H9 (cell line): ENCODE measurements around the gene DEPDC5. TPM values are rescaled to one million over a fixed set of nuclear protein-coding genes. Genes with fewer than 3 reads are reported as not detected.

ENCODE experiments used
- DNase-seq: peaks from one replicate; pipeline ENCODE4 v3.0.0-alpha.2; 2017
- H2AFZ ChIP-seq: one replicate; pipeline ENCODE4 v1.6.1; 2013; ENCODE audit warnings: mild to moderate bottlenecking, low read length, control low read depth, moderate library complexity
- H2AK5ac ChIP-seq: 2 replicates; pipeline ENCODE4 v1.6.1; 2013; ENCODE audit warnings: low read length, control low read depth, mixed read lengths; ENCODE audit not compliant: insufficient read length
- H2BK120ac ChIP-seq: one replicate; pipeline ENCODE4 v1.6.1; 2013; ENCODE audit warnings: low read depth, mild to moderate bottlenecking, low read length, control low read depth, inconsistent platforms; ENCODE audit not compliant: poor library complexity, severe bottlenecking
- H2BK12ac ChIP-seq: 2 replicates; pipeline ENCODE4 v1.6.1; 2013; ENCODE audit warnings: low read length, control low read depth, mixed read lengths, low read depth; ENCODE audit not compliant: insufficient read length
- H2BK15ac ChIP-seq: 2 replicates; pipeline ENCODE4 v1.6.1; 2013; ENCODE audit warnings: low read depth, low read length, control low read depth
- H2BK20ac ChIP-seq: one replicate; pipeline ENCODE4 v1.6.1; 2013; ENCODE audit warnings: low read depth, mild to moderate bottlenecking, low read length, control low read depth, inconsistent platforms; ENCODE audit not compliant: poor library complexity, severe bottlenecking
- H2BK5ac ChIP-seq: 2 replicates; pipeline ENCODE4 v1.6.1; 2013; ENCODE audit warnings: low read length, control low read depth, mixed read lengths; ENCODE audit not compliant: insufficient read length
- H3K14ac ChIP-seq: 2 replicates; pipeline ENCODE4 v1.6.1; 2013; ENCODE audit warnings: low read length, control low read depth; ENCODE audit not compliant: insufficient read depth
- H3K18ac ChIP-seq: 2 replicates; pipeline ENCODE4 v1.6.1; 2013; ENCODE audit warnings: low read depth, mild to moderate bottlenecking, mixed read lengths, low read length, control low read depth; ENCODE audit not compliant: insufficient read length
- H3K23ac ChIP-seq: 2 replicates; pipeline ENCODE4 v1.6.1; 2013; ENCODE audit warnings: low read length, control low read depth, mixed read lengths, low read depth; ENCODE audit not compliant: insufficient read length
- H3K23me2 ChIP-seq: 2 replicates; pipeline ENCODE4 v1.6.1; 2013; ENCODE audit warnings: low read depth, mild to moderate bottlenecking, mixed read lengths, low read length, control low read depth; ENCODE audit not compliant: insufficient read length, poor library complexity, severe bottlenecking
- H3K27ac ChIP-seq: 2 replicates; pipeline ENCODE4 v1.5.1; 2013; ENCODE audit warnings: low read length, control low read depth, mixed read lengths, low read depth; ENCODE audit not compliant: insufficient read length
- H3K27me3 ChIP-seq: 2 replicates; pipeline ENCODE4 v1.6.1; 2013; ENCODE audit warnings: low read length, control low read depth, inconsistent platforms; ENCODE audit not compliant: insufficient read depth
- H3K4ac ChIP-seq: 2 replicates; pipeline ENCODE4 v1.6.1; 2013; ENCODE audit warnings: low read depth, mild to moderate bottlenecking, control low read depth, inconsistent platforms, low read length, moderate library complexity
- H3K4me1 ChIP-seq: 2 replicates; pipeline ENCODE4 v1.6.1; 2013; ENCODE audit warnings: low read length, control low read depth, inconsistent platforms; ENCODE audit not compliant: insufficient read depth
- H3K4me2 ChIP-seq: 2 replicates; pipeline ENCODE4 v1.6.1; 2013; ENCODE audit warnings: low read length, control low read depth, mixed read lengths; ENCODE audit not compliant: insufficient read length, insufficient read depth
- H3K56ac ChIP-seq: 2 replicates; pipeline ENCODE4 v1.6.1; 2013; ENCODE audit warnings: low read depth, mild to moderate bottlenecking, mixed read lengths, low read length, control low read depth; ENCODE audit not compliant: insufficient read length
- H3K79me1 ChIP-seq: 2 replicates; pipeline ENCODE4 v1.6.1; 2013; ENCODE audit warnings: low read depth, mild to moderate bottlenecking, moderate library complexity, low read length, control low read depth, inconsistent platforms; ENCODE audit not compliant: insufficient read depth, poor library complexity, severe bottlenecking
- H3K79me2 ChIP-seq: 2 replicates; pipeline ENCODE4 v1.6.1; 2013; ENCODE audit warnings: low read length, control low read depth, inconsistent platforms; ENCODE audit not compliant: insufficient read depth
- H3K9ac ChIP-seq: 2 replicates; pipeline ENCODE4 v1.6.1; 2013; ENCODE audit warnings: low read length, control low read depth, mixed read lengths; ENCODE audit not compliant: insufficient read length; ENCODE audit errors: extremely low read depth
- H3K9me3 ChIP-seq: one replicate; pipeline ENCODE4 v1.6.1; 2013; ENCODE audit warnings: low read depth, low read length, inconsistent platforms; ENCODE audit not compliant: control insufficient read depth
- H3T11ph ChIP-seq: one replicate; pipeline ENCODE4 v1.6.1; 2013; ENCODE audit warnings: mild to moderate bottlenecking, low read length, control low read depth, inconsistent platforms
- H4K20me1 ChIP-seq: one replicate; pipeline ENCODE4 v1.6.1; 2013; ENCODE audit not compliant: control insufficient read depth, insufficient read length, insufficient read depth
- H4K5ac ChIP-seq: 2 replicates; pipeline ENCODE4 v1.6.1; 2013; ENCODE audit warnings: low read depth, mild to moderate bottlenecking, mixed read lengths, low read length, control low read depth; ENCODE audit not compliant: insufficient read length
- H4K8ac ChIP-seq: replicated peaks from 2 replicates; pipeline ENCODE4 v1.6.1; 2013; ENCODE audit warnings: low read length, control low read depth, mixed read lengths, low read depth; ENCODE audit not compliant: insufficient read length
- H4K91ac ChIP-seq: 2 replicates; pipeline ENCODE4 v1.6.1; 2013; ENCODE audit warnings: low read depth, mild to moderate bottlenecking, moderate library complexity, mixed read lengths, low read length, control low read depth; ENCODE audit not compliant: insufficient read length
- H3K27ac Mint-ChIP-seq, 3 experiments: 2 replicates in 2 of 3; 3 replicates in 1 of 3; pipeline ENCODE4 v1.8.0; 2020 to 2021; ENCODE audit warnings: mixed read lengths in 3 of 3, mild to moderate bottlenecking in 1 of 3, moderate library complexity in 1 of 3
- H3K27me3 Mint-ChIP-seq: 2 replicates; pipeline ENCODE4 v1.8.0; 2021; ENCODE audit warnings: low read depth, mild to moderate bottlenecking, moderate library complexity, mixed read lengths
- H3K36me3 Mint-ChIP-seq, 3 experiments: 2 replicates in 2 of 3; 3 replicates in 1 of 3; pipeline ENCODE4 v1.8.0; 2020 to 2021; ENCODE audit warnings: low read depth in 3 of 3, mixed read lengths in 3 of 3; ENCODE audit not compliant: insufficient read depth in 1 of 3
- H3K4me1 Mint-ChIP-seq, 2 experiments: 2 replicates each; pipeline ENCODE4 v1.8.0; 2020; ENCODE audit warnings: mixed read lengths in 2 of 2
- H3K4me3 Mint-ChIP-seq, 2 experiments: 2 replicates in 1 of 2; 3 replicates in 1 of 2; pipeline ENCODE4 v1.8.0; 2020 to 2021; ENCODE audit warnings: mild to moderate bottlenecking in 2 of 2, mixed read lengths in 2 of 2, moderate library complexity in 1 of 2
- H3K9me3 Mint-ChIP-seq, 2 experiments: 2 replicates in 1 of 2; 3 replicates in 1 of 2; pipeline ENCODE4 v1.8.0; 2020; ENCODE audit warnings: mild to moderate bottlenecking in 2 of 2, mixed read lengths in 2 of 2, moderate library complexity in 1 of 2
- WGBS: extraction: QIAGEN DNeasy Blood & Tissue Kit; methylation state at CpG from one replicate; pipeline ENCODE4 v1.1.7; 2013; ENCODE audit warnings: missing lambda C conversion rate, low lambda C conversion rate, mixed read lengths; ENCODE audit not compliant: insufficient read length; ENCODE audit errors: extremely low coverage; 5-methylcytosine and 5-hydroxymethylcytosine counted together
- total RNA-seq: library from RNA; stranded (reverse); gene quantifications from 2 replicates; pipeline ENCODE4 v1.2.1, GENCODE V29; 2021
- TF ChIP-seq, protein P1 (sequence below): fragments of 200-600 bp; sonication (generic); conservative IDR thresholded peaks from 3 replicates; pipeline ENCODE4 v1.8.0; 2021; ENCODE audit warnings: antibody characterized with exemption, mild to moderate bottlenecking

Gene DEPDC5
- total RNA-seq, 1 experiment from 2014 or later = 29.2 TPM

DNA sequence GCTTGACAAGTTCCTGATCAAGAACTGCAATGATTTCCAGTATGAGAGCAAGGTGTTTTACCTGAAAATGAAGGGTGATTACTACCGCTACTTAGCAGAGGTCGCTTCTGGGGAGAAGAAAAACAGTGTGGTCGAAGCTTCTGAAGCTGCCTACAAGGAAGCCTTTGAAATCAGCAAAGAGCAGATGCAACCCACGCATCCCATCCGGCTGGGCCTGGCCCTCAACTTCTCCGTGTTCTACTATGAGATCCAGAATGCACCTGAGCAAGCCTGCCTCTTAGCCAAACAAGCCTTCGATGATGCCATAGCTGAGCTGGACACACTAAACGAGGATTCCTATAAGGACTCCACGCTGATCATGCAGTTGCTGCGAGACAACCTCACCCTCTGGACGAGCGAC is 202.5 kb downstream of the DEPDC5 start:
- no peak for DNase-seq
- H3K79me1 ChIP-seq = peaks cover 16% of the 10 kb centered on the region
- no peaks in the 10 kb centered on the region for H3K27me3 Mint-ChIP-seq
- H3K9me3 Mint-ChIP-seq = no peaks in the 10 kb centered on the region
- no peak overlapping the region for H3K4ac ChIP-seq
- H3K4me3 Mint-ChIP-seq = no peak overlapping the region
- H4K91ac ChIP-seq = no peak overlapping the region
- no peak overlapping the region for H3K4me2 ChIP-seq
- H3K18ac ChIP-seq = no peak overlapping the region
- H2AK5ac ChIP-seq = no peak overlapping the region
- H3K27ac Mint-ChIP-seq = peak overlapping the region in 2 of 3 experiments; percentile 0 to 50; a peak in 3 of 7 replicates
- no peak overlapping the region for H2BK5ac ChIP-seq
- no peak overlapping the region for H3K9ac ChIP-seq
- H3K56ac ChIP-seq = no peak overlapping the region
- no peak overlapping the region for H2AFZ ChIP-seq
- no peak overlapping the region for H4K5ac ChIP-seq
- no peaks in the 10 kb centered on the region for H3K23me2 ChIP-seq
- H3K36me3 Mint-ChIP-seq = peaks cover 28 to 43% (median 41%) of the 10 kb centered on the region in 3 experiments
- peaks cover 24% of the 10 kb centered on the region; the same call in 1 of the 2 replicates for H3K79me2 ChIP-seq
- H3K4me1 Mint-ChIP-seq = peaks cover 50 to 57% of the 10 kb centered on the region in 2 experiments
- no peak overlapping the region for H2BK120ac ChIP-seq
- H3T11ph ChIP-seq = no peak overlapping the region
- no peak overlapping the region for H3K14ac ChIP-seq
- TF ChIP-seq, protein P1, sequence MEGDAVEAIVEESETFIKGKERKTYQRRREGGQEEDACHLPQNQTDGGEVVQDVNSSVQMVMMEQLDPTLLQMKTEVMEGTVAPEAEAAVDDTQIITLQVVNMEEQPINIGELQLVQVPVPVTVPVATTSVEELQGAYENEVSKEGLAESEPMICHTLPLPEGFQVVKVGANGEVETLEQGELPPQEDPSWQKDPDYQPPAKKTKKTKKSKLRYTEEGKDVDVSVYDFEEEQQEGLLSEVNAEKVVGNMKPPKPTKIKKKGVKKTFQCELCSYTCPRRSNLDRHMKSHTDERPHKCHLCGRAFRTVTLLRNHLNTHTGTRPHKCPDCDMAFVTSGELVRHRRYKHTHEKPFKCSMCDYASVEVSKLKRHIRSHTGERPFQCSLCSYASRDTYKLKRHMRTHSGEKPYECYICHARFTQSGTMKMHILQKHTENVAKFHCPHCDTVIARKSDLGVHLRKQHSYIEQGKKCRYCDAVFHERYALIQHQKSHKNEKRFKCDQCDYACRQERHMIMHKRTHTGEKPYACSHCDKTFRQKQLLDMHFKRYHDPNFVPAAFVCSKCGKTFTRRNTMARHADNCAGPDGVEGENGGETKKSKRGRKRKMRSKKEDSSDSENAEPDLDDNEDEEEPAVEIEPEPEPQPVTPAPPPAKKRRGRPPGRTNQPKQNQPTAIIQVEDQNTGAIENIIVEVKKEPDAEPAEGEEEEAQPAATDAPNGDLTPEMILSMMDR = no peak
- no peaks in the 10 kb centered on the region for H3K27me3 ChIP-seq
- H3K23ac ChIP-seq = no peak overlapping the region
- no peak overlapping the region for H3K27ac ChIP-seq
- no peaks in the 10 kb centered on the region for H4K20me1 ChIP-seq
- H2BK20ac ChIP-seq = no peak overlapping the region
- H2BK12ac ChIP-seq = no peak overlapping the region
- WGBS = no CpG with 5 or more reads among the region's 12 CpGs
- peaks cover 6% of the 10 kb centered on the region for H3K4me1 ChIP-seq
- H3K9me3 ChIP-seq = no peaks in the 10 kb centered on the region
- H2BK15ac ChIP-seq = no peak overlapping the region
- no peak overlapping the region for H4K8ac ChIP-seq

Other genes starting within 250 kb of the DEPDC5 start
- 55.9 and 62.0 TPM in 2 replicates for gene PISD, start 91.8 kb upstream of the DEPDC5 start, total RNA-seq
- gene PRR14L, start 3.9 kb upstream of the DEPDC5 start, total RNA-seq = 127 and 138 TPM in 2 replicates
- 231 and 250 TPM in 2 replicates for gene YWHAH, start 190.5 kb downstream of the DEPDC5 start, total RNA-seq